H1 (cell line): Measurements from ENCODE around the gene ELAVL2. TPM values are rescaled to one million over a fixed set of nuclear protein-coding genes. Genes with fewer than 3 reads are reported as not detected.

Experiments
- BACH1 ChIP-seq: IDR thresholded peaks from 2 replicates; pipeline ENCODE4 v1.6.1; 2012; ENCODE audit warnings: low read length, improper control_type of control experiment
- BRCA1 ChIP-seq: IDR thresholded peaks from 2 replicates; pipeline ENCODE4 v1.6.1; 2012; ENCODE audit warnings: low read depth, low read length, improper control_type of control experiment
- GTF2F1 ChIP-seq: IDR thresholded peaks from 2 replicates; pipeline ENCODE4 v1.6.1; 2012; ENCODE audit warnings: low read depth, low read length, improper control_type of control experiment, borderline replicate concordance
- HDAC2 ChIP-seq, 2 experiments: fragments of 300-600 bp in 1 of 2; sonication (generic) in 1 of 2; IDR thresholded peaks; 2 replicates each; pipeline ENCODE4 v1.6.1; 2011 to 2012; ENCODE audit warnings: low read depth in 2 of 2, low read length in 2 of 2, mild to moderate bottlenecking in 2 of 2, moderate library complexity in 2 of 2, borderline replicate concordance in 1 of 2, inconsistent platforms in 1 of 2
- POLR2AphosphoS5 ChIP-seq: IDR thresholded peaks from 2 replicates; pipeline ENCODE4 v1.6.1; 2011; ENCODE audit warnings: low read depth, low read length
- SP4 ChIP-seq: IDR thresholded peaks from 2 replicates; pipeline ENCODE4 v1.6.1; 2012; ENCODE audit warnings: low read length, inconsistent platforms
- polyA plus RNA-seq, 7 experiments: library from polyadenylated mRNA; depleted of rRNA in 3 of 7; stranded (reverse) in 5 of 7; unstranded in 2 of 7; fragments of >200 nt in 5 of 7; fragments of 200-250 nt in 2 of 7; gene quantifications; 1 replicate in 5 of 7; 2 replicates in 1 of 7; 4 replicates in 1 of 7; pipeline versions ENCODE4 v1.2.1 to v1.2.3, GENCODE V29; 2011 to 2013; ENCODE audit warnings: missing spikeins in 2 of 7, mixed read lengths in 2 of 7
- total RNA-seq: library from RNA; stranded (reverse); fragmentation: NEBNext Ultra II Directional; extraction: Animal tissue kit (Norgen Biotek cat#: 25700); gene quantifications from 2 replicates; pipeline ENCODE4 v1.2.1, GENCODE V29; 2021

ELAVL2 gene
- total and polyA plus RNA-seq, 2 of the 8 experiments (the other 6 are each of a cell fraction or from before 2014, with no cell fraction given): 4.9 to 21.9 TPM

GRCh38 chr9:23837038-23837437 is 11.0 kb upstream of the ELAVL2 start (continued):
- TF ChIP-seq BACH1 (no peak), GTF2F1 (no peak), POLR2AphosphoS5 (no peak), SP4 (no peak), BRCA1 (no peak), HDAC2 (IDR thresholded peaks at IDR 0.05; ENCODE audit: borderline replicate concordance in 1 of 2, low read depth in 2 of 2, low read length in 2 of 2) (no peak)
- TF ChIP-seq, all 59 proteins: peak for 0
